ENCODE measurements around the gene THAP4.

Gene THAP4

GRCh38 chr2:241678307-241678706 is 41.3 kb upstream of the THAP4 start:
- TF ChIP-seq, protein P1, sequence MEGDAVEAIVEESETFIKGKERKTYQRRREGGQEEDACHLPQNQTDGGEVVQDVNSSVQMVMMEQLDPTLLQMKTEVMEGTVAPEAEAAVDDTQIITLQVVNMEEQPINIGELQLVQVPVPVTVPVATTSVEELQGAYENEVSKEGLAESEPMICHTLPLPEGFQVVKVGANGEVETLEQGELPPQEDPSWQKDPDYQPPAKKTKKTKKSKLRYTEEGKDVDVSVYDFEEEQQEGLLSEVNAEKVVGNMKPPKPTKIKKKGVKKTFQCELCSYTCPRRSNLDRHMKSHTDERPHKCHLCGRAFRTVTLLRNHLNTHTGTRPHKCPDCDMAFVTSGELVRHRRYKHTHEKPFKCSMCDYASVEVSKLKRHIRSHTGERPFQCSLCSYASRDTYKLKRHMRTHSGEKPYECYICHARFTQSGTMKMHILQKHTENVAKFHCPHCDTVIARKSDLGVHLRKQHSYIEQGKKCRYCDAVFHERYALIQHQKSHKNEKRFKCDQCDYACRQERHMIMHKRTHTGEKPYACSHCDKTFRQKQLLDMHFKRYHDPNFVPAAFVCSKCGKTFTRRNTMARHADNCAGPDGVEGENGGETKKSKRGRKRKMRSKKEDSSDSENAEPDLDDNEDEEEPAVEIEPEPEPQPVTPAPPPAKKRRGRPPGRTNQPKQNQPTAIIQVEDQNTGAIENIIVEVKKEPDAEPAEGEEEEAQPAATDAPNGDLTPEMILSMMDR (IDR thresholded peaks at IDR 0.05; ENCODE audit: insufficient read depth, low read length, missing control alignments): no peak
- ChIA-PET POLR2A (no interaction called here), CTCF (interaction anchor here (0.9 to 1.9 kb wide), 3 partner anchors 13 to 200 kb away, joined by 3 to 9 read pairs (median 4); no protein-coding TSS in a partner anchor)
- no peak for DNase-seq (ENCODE audit: low read depth, low spot score)
- no peak overlapping the region for H3K4me3 ChIP-seq (ENCODE audit: low read depth, low read length)

DNA sequence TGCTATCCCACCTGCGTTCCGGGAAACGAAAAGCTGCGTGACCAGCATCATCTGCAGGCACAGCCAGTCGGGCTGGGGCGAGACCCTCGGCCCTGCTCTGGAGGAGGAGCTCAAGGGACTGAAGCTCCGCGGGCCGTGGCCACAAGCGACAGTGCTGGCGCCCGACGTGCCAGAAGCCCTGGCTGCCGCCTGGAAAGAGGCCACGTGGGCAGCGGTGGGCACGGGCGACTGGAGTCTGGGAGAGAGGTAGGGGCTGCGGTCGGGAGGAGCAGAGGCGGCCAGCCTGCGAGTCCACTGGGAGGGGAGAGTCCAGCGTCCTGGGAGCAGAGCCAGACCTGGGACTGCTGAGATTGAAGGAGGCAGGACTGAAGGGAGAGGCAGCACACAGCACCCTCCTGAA is 40.4 kb upstream of the THAP4 start:
- no peak for DNase-seq (ENCODE audit: low read depth, low spot score)
- POLR2A ChIA-PET: interaction anchor here (0.6 kb wide), 1 partner anchor 26 kb away, joined by 3 read pairs; no protein-coding TSS in a partner anchor
- TF ChIP-seq, protein P1 (IDR thresholded peaks at IDR 0.05; ENCODE audit: insufficient read depth, low read length, missing control alignments): no peak
- no peak overlapping the region for H3K4me3 ChIP-seq (ENCODE audit: low read depth, low read length)
- CTCF ChIA-PET: interaction anchor here (1.1 kb wide), 1 partner anchor 18 kb away, joined by 3 read pairs; no protein-coding TSS in a partner anchor

DNA sequence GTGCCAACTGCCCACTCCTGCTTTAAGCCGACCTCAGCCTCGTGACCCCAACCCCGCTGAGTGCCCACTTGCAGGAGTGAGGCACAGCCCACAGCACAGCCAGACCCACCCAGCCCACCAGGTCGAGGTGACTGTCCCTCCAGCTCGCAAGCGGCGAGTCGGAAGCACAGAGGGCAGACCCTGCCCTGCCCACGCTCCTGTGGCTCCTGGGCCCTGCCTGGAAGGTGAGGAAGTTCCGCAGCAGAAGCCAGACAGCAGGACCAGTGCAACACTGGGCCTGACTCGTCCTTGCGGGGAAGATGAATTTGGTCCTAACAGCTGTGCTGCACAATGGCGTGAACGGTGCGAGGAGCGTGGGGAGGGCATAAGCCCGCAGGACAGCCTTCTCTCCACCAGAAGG is 39.7 kb upstream of the THAP4 start:
- no peak overlapping the region for H3K4me3 ChIP-seq (ENCODE audit: low read depth, low read length)
- no peak for DNase-seq (ENCODE audit: low read depth, low spot score)
- CTCF ChIA-PET: interaction anchor here (1.1 kb wide), 1 partner anchor 17 kb away, joined by 3 read pairs; no protein-coding TSS in a partner anchor
- TF ChIP-seq, protein P1 (IDR thresholded peaks at IDR 0.05; ENCODE audit: insufficient read depth, low read length, missing control alignments): no peak
- POLR2A ChIA-PET: interaction anchor here (0.6 kb wide), 1 partner anchor 26 kb away, joined by 3 read pairs; no protein-coding TSS in a partner anchor

GRCh38 chr2:241675885-241676284 is 38.9 kb upstream of the THAP4 start:
- DNase-seq (ENCODE audit: low read depth, low spot score): no peak
- no peak overlapping the region for H3K4me3 ChIP-seq (ENCODE audit: low read depth, low read length)
- POLR2A ChIA-PET: no interaction called here
- CTCF ChIA-PET: interaction anchor here (0.5 to 1.6 kb wide), 3 partner anchors 9 to 17 kb away, joined by 3 to 6 read pairs (median 6); no protein-coding TSS in a partner anchor
- TF ChIP-seq, protein P1 (IDR thresholded peaks at IDR 0.05; ENCODE audit: insufficient read depth, low read length, missing control alignments): no peak

DNA sequence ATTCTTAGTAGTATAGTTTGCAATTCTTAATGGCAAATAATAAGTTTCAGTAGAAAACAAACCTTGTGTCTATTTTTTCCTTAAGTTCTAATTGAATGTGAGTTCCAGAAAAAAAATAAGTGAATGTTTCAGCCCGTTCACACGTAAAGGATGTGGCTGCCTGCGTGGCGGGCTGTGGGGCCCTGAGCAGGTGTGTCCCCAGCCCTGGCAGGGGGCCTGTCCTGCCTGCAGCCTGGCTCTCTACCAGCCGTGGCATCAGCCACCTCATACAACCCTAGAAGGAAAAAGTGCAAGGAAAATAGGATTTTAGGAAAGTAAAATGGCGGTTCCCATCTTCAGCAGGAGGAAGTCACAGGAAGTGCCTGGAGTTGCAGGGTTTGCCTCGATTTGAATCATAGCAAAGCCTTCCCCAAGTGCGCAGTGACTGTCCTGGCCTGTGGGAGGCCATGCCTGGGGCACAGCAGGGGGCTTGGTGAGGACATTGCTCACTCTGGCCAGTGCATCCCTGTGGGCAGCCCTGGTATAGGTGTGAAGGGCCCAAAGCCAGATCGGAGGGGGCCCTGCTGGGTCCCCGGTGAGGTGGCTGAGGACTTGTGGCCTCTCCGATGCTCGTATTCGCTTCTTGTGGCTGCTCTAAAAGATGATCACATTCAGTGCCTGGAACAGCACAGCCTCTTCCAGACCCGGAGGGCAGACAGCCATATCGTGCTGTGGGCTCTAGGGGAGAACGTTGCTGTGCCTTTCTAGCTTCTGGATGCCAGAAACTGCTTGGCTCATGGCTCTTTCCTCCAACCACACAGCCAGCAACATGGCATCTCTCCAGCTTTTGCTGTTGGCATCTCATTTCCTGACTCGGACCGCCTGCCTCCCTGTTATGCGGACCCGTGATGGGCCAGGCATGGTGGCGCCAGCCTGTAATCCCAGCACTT is 37.1 kb upstream of the THAP4 start:
- CTCF ChIA-PET: interaction anchor here (1.4 to 2.9 kb wide), 2 partner anchors 9 to 15 kb away, joined by 4 to 11 read pairs; no protein-coding TSS in a partner anchor
- POLR2A ChIA-PET: no interaction called here
- H3K4me3 ChIP-seq (ENCODE audit: low read depth, low read length): no peak overlapping the region
- TF ChIP-seq, protein P1 (IDR thresholded peaks at IDR 0.05; ENCODE audit: insufficient read depth, low read length, missing control alignments): no peak
- no peak for DNase-seq (ENCODE audit: low read depth, low spot score)

GRCh38 chr2:241673189-241673663 is 36.3 kb upstream of the THAP4 start:
- ChIA-PET POLR2A (no interaction called here), CTCF (interaction anchor here (1.4 to 2.9 kb wide), 2 partner anchors 8 to 14 kb away, joined by 4 to 11 read pairs; no protein-coding TSS in a partner anchor)
- H3K4me3 ChIP-seq (ENCODE audit: low read depth, low read length): no peak overlapping the region
- DNase-seq (ENCODE audit: low read depth, low spot score): no peak
- TF ChIP-seq, protein P1 (IDR thresholded peaks at IDR 0.05; ENCODE audit: insufficient read depth, low read length, missing control alignments): no peak
